ENCODE data around the gene CLK4.

DNA sequence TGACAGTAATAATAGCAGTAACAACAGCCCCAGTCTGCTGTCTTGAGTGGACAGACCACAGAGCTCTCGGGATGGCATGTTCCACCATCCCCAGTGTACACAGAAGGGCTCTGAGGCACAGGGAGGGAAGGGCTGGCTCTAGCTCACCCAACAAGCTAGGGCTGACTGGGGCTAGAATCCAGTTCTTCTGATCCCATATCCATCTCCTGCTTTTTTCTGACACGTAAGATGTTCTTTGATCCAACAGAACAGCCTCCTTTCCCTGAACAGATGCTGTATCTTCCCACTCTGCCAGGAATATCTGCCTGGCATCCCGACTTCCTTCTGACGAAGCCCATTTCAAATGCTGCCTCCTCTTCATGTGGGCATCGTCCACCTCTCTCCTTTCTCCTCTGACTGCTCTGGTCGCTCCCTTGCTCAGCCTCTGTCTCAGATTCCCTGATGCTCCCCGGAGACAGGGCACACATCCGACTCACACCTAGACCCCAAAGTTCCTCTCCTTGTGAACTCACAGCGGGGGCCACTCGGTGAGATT is 43.6 kb upstream of the CLK4 start:
- no peak for TF ChIP-seq CTCF (IDR thresholded peaks at IDR 0.05)
- TF ChIP-seq POLR2A (IDR thresholded peaks at IDR 0.05), result no peak
